Adrenal gland (tissue), 5 donors: ENCODE results near the gene PPP1R16B.

Experiments used
- POLR2A ChIP-seq, 2 donors: fragments of 450-650 bp; IDR thresholded peaks; one replicate each; pipeline ENCODE4 v1.6.1; 2017; ENCODE audit warnings: antibody characterized with exemption in 2 of 2, mild to moderate bottlenecking in 2 of 2, moderate library complexity in 1 of 2
- TF ChIP-seq, protein P1 (sequence below), 6 experiments: fragments of 450-650 bp in 4 of 6; fragments of 200-600 bp in 2 of 6; sonication (generic) in 1 of 6; IDR thresholded peaks; 1 replicate in 5 of 6; 2 replicates in 1 of 6; pipeline versions ENCODE4 v1.5.1 to v1.8.0; 2016 to 2021; ENCODE audit warnings: antibody characterized with exemption in 6 of 6, mild to moderate bottlenecking in 2 of 6, moderate library complexity in 1 of 6
- donor health status: DM: no; HTN: no; CAD: no.

DNA sequence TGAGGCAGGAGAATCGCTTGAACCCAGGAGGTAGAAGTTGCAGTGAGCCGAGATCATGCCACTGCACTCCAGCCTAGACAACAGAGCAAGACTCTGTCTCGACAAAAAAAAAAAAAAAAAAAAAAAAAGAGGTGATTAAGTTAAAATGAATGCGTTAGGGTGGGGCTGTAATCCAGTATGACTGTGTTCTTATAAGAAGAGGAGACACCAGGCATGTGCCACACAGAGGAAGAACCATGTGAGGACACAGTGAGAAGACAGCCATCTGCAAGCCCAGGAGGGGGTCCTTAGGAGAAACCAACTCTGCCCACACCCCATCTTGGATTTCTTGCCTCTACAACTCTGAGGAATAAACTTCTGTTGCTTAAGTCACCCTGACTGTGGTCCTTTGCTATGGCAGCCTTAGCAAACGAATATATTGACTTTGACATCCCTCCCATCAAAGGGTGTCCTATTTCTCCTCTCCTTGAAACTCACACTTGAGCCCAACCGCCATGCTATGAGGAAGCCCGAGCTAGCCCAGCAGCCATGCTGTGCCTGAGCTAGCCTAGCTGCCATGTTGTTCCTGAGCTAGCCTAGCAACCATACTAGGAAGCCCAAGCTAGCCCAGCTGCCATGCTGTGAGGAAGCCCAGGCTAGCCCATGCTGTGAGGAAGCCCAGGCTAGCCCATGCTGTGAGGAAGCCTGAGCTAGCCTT lies 15.8 kb upstream of the PPP1R16B start:
- TF ChIP-seq POLR2A (IDR thresholded peaks at IDR 0.05): no peak
- TF ChIP-seq, protein P1, sequence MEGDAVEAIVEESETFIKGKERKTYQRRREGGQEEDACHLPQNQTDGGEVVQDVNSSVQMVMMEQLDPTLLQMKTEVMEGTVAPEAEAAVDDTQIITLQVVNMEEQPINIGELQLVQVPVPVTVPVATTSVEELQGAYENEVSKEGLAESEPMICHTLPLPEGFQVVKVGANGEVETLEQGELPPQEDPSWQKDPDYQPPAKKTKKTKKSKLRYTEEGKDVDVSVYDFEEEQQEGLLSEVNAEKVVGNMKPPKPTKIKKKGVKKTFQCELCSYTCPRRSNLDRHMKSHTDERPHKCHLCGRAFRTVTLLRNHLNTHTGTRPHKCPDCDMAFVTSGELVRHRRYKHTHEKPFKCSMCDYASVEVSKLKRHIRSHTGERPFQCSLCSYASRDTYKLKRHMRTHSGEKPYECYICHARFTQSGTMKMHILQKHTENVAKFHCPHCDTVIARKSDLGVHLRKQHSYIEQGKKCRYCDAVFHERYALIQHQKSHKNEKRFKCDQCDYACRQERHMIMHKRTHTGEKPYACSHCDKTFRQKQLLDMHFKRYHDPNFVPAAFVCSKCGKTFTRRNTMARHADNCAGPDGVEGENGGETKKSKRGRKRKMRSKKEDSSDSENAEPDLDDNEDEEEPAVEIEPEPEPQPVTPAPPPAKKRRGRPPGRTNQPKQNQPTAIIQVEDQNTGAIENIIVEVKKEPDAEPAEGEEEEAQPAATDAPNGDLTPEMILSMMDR (IDR thresholded peaks at IDR 0.05): no peak
